ENCODE data around the gene PLXNA4. TPM values are rescaled to one million over a fixed set of nuclear protein-coding genes. Genes with fewer than 3 reads are reported as not detected.

The PLXNA4 gene
- polyA plus RNA-seq, 2 of the 4 experiments (the other 2 are of a cell fraction): 0.12 to 0.34 TPM

DNA sequence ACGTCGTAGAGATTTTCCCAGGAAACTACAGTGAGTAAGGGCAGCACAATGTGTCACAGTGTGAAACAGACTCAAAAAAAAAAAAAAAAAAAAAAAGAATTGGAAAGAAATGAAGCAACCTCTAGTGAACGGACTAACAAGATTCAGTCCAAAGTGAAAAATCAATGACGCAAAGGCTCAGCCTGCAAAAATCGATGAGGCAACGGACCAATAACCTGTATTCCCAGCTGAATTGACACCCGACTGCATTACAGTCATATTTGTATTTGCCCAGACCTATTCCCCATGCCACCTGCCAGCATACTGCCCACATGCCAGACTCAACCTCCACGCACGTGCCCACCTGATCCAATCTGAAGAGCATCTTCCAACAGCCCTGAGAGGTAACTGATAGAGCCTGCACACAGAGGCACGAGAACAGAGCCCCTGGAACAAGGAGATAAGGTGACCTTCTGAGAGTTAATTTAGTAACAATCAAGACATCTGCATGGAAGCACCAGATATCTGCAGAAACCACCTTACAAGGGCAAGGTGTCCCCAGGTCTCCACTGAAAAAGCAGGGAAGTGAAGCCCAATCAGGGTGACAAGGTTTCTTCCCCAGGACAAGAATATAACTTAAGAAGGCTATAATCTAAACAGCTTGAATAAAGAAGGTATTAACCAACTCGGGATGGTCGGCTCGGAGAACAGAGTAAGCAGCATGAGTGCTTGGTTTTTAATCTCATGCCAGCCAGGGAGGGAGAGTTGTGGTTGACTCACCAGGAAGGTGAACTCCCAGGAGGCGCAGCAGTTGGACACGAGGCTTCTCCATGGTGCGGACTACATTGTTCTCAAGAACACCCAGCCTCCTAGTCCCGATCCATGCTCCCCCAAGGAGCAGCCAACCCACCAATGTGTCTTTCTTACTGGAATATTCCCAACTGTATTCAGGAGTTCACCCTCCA, 48.5 kb downstream of the PLXNA4 start:
- FAIRE-seq (no peak), DNase-seq (ENCODE audit: low read depth in 1 of 2, low spot score in 1 of 2) (no peak), ATAC-seq (no peak)
- ChIA-PET CTCF (interaction anchor here (0.7 to 1.5 kb wide), 3 partner anchors 9 to 75 kb away, joined by 3 to 5 read pairs (median 3); no protein-coding TSS in a partner anchor), POLR2A (no interaction called here)
- 17% methylated on average over 17 of the region's 17 CpGs for WGBS (ENCODE audit: missing lambda C conversion rate)
- H3K4me2 ChIP-seq: no peak overlapping the region
- H3K9me3 ChIP-seq: no peaks in the 10 kb centered on the region
- H3K27ac ChIP-seq: no peak overlapping the region
- no peaks in the 10 kb centered on the region for H3K4me1 ChIP-seq
- no peak overlapping the region for H3K4me3 ChIP-seq
- TF ChIP-seq RCOR1 (IDR thresholded peaks at IDR 0.05; ENCODE audit: low read depth, low read length) (no peak), FOSL2 (IDR thresholded peaks at IDR 0.05) (no peak), FOSL2 (CRISPR knock-in tag; IDR thresholded peaks at IDR 0.05) (no peak), EP300 (IDR thresholded peaks at IDR 0.05) (no peak), MAZ (IDR thresholded peaks at IDR 0.05; ENCODE audit: borderline replicate concordance, low read depth, low read length) (no peak), FOSB (CRISPR knock-in tag; IDR thresholded peaks at IDR 0.05) (no peak), SMC3 (IDR thresholded peaks at IDR 0.05) (no peak), CBX2 (IDR thresholded peaks at IDR 0.05; ENCODE audit: borderline replicate concordance, low read depth) (no peak)
- TF ChIP-seq, protein P1, sequence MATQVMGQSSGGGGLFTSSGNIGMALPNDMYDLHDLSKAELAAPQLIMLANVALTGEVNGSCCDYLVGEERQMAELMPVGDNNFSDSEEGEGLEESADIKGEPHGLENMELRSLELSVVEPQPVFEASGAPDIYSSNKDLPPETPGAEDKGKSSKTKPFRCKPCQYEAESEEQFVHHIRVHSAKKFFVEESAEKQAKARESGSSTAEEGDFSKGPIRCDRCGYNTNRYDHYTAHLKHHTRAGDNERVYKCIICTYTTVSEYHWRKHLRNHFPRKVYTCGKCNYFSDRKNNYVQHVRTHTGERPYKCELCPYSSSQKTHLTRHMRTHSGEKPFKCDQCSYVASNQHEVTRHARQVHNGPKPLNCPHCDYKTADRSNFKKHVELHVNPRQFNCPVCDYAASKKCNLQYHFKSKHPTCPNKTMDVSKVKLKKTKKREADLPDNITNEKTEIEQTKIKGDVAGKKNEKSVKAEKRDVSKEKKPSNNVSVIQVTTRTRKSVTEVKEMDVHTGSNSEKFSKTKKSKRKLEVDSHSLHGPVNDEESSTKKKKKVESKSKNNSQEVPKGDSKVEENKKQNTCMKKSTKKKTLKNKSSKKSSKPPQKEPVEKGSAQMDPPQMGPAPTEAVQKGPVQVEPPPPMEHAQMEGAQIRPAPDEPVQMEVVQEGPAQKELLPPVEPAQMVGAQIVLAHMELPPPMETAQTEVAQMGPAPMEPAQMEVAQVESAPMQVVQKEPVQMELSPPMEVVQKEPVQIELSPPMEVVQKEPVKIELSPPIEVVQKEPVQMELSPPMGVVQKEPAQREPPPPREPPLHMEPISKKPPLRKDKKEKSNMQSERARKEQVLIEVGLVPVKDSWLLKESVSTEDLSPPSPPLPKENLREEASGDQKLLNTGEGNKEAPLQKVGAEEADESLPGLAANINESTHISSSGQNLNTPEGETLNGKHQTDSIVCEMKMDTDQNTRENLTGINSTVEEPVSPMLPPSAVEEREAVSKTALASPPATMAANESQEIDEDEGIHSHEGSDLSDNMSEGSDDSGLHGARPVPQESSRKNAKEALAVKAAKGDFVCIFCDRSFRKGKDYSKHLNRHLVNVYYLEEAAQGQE (IDR thresholded peaks at IDR 0.05): no peak
- TF ChIP-seq, protein P2, sequence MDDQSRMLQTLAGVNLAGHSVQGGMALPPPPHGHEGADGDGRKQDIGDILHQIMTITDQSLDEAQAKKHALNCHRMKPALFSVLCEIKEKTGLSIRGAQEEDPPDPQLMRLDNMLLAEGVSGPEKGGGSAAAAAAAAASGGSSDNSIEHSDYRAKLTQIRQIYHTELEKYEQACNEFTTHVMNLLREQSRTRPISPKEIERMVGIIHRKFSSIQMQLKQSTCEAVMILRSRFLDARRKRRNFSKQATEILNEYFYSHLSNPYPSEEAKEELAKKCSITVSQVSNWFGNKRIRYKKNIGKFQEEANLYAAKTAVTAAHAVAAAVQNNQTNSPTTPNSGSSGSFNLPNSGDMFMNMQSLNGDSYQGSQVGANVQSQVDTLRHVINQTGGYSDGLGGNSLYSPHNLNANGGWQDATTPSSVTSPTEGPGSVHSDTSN (IDR thresholded peaks at IDR 0.05): no peak
- TF ChIP-seq, protein P3, sequence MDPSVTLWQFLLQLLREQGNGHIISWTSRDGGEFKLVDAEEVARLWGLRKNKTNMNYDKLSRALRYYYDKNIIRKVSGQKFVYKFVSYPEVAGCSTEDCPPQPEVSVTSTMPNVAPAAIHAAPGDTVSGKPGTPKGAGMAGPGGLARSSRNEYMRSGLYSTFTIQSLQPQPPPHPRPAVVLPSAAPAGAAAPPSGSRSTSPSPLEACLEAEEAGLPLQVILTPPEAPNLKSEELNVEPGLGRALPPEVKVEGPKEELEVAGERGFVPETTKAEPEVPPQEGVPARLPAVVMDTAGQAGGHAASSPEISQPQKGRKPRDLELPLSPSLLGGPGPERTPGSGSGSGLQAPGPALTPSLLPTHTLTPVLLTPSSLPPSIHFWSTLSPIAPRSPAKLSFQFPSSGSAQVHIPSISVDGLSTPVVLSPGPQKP (IDR thresholded peaks at IDR 0.05; ENCODE audit: low read depth, low read length): no peak
- TF ChIP-seq, protein P4, sequence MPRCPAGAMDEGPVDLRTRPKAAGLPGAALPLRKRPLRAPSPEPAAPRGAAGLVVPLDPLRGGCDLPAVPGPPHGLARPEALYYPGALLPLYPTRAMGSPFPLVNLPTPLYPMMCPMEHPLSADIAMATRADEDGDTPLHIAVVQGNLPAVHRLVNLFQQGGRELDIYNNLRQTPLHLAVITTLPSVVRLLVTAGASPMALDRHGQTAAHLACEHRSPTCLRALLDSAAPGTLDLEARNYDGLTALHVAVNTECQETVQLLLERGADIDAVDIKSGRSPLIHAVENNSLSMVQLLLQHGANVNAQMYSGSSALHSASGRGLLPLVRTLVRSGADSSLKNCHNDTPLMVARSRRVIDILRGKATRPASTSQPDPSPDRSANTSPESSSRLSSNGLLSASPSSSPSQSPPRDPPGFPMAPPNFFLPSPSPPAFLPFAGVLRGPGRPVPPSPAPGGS (IDR thresholded peaks at IDR 0.05): no peak

DNA sequence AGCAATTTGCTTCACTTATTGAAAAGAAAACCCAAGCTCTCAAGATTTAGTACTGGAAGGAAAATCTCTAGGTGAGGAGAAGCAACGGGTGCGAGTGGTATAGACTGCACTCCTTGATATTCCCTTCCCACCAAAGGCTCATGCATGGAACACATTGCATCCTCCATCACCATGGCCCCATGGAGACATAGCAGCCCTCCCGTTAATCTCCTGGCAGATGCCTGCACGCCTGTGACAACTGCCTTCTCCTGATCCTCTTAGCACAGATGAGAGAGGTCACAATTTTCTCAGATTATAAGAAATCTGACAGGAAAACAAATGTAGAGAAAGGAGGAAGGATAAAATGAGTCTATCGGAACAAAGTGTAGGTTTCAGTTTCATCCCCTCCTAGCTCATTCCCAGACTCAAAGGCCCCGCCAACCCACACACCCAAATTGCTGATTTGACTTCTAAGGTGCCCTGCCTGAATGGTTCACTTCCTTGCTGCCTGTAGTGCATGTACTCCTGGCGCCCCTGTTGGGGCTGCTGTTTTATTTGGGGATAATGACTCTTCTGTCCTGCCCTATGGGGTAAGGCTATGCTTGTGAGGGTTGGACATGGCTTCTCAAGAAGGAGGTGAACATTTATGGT, 50.0 kb downstream of the PLXNA4 start:
- Histone ChIP-seq H3K4me2 (no peak overlapping the region), H3K4me1 (no peaks in the 10 kb centered on the region), H3K9me3 (no peaks in the 10 kb centered on the region), H3K27ac (no peak overlapping the region), H3K4me3 (no peak overlapping the region)
- ChIA-PET CTCF (no interaction called here), POLR2A (no interaction called here)
- WGBS (ENCODE audit: missing lambda C conversion rate): 36% methylated on average over 7 of the region's 7 CpGs
- TF ChIP-seq, protein P2 (IDR thresholded peaks at IDR 0.05): no peak
- DNase-seq (ENCODE audit: low read depth in 1 of 2, low spot score in 1 of 2) (no peak), ATAC-seq (no peak), FAIRE-seq (no peak)

All from A549 (cell line).